GM21723 (cell line): ENCODE results near the gene ZNF222.

Experiments
- ATAC-seq: cut with Tn5 transposase; IDR thresholded peaks from one replicate; pipeline ENCODE4 v1.9.1; 2021; ENCODE audit warnings: mild to moderate bottlenecking, moderate library complexity; ENCODE audit not compliant: unreplicated experiment

The ZNF222 gene

DNA sequence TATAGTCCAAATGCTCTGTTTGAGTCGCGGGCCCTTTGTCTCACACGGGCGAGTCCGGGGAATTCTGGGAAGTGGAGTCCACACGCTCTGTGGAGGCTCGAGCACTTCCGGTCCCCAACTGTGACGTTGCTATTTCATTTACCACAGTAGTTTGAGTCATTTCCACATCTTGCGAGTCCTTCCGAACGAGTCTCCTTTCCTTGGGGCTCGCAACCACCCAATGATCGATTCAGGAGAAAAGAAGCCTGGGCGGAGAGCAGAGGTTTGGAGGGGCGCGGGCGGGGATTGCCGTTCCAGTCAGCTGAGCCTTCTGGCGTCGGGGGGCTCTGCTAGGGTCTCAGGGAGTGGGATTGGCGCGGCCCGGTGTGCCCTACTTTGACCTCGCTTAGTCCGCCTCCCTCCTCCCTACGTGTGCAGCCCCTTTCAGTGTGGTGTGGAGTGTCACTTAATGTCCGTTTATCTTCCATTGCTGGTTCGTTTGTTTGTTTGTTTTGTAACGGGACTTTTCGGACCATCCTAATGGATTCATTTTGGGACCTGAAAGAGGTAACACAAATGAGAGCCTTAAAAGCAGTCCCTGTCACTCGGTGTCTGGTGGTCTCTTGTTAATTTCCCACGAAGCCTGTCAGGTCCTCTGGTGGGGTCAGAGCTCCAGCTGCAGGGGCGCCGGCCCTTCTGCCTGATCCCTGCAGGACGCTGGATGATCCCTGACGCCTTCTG is at the start of gene ZNF222:
Gene ZNF222 (plus strand): TSS at position 163 of the 720 bp plus-strand sequence. CDS start 58 bp downstream, at position 221.
- ATAC-seq, result peak; percentile 96

DNA sequence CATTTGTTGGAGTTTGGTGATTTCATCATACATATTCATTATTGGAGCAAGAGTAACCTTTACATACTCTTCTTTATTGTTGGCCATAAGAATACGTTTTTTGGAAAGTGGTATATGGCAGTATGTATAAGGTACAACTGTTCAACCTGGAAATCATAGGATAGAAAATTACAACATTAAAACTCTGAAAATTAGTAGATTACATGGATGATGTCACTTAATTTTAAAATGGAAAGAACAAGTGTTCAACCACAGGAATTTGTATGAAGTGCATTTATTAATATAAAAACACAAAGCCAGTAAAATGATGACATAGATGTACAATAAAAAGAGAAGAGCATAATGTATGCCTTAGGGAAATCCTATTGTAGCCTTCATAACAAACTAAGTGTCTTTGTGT is 48.4 kb upstream of the ZNF222 start:
- no peak for ATAC-seq

DNA sequence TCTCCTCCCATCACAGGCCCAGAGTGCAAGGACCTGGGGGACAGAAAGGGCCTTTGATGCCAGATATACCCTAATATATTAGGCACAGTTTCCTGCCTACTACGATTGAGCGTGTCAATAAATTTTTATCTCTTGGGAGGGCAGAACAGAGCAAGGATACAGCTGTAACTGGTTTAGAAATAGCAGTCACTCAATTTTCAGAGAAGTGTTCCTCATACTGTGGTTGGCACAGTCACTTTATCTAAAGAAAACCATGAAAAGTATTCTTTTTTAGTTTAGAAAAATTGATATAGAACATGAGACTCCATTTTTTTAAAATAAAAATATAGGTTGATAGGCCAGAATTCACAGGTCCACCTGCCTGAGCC is 41.7 kb upstream of the ZNF222 start:
- no peak for ATAC-seq

DNA sequence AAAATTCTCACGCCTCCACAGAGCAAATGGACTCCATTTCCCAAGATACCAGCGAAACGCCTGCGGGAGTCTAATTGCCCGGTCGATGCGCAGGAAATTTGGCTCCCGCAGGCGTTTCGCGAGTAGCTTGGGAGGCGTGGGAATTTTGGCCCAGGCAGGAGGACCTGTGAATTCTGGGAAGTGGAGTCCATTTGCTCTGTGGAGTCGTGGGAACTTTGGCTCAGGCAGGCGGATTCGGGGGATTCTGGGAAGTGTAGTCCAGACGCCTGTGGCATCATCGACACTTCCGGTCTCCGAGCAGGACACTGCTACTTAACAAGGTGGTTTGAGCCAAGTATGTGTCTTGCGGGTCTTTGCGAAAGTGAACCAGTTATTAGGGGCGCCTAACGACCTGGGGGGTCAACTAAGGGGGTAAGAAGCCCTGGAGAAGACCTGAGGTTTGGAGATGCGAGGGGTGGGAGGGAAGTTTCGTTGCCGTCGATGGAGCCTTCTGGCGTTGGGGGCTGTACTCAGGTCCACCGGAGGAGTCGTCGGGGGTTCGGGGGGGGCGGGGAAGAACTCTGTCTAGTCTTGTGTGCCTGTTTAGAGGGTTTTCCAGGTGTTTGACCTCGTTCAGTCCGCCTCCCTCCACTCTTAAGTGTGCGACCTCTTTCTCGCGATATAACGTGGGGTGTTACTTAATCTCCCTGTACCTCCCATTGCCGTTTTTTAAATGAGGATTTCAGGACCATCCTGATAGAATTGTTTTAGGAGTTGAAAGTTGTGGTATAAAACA is 41.1 kb upstream of the ZNF222 start, which contains the start of gene ZNF155:
Gene ZNF155 (plus strand): TSS at position 277 of the 775 bp plus-strand sequence. CDS start 4,356 bp downstream, outside the sequence.
- ATAC-seq, result peak; percentile 84

DNA sequence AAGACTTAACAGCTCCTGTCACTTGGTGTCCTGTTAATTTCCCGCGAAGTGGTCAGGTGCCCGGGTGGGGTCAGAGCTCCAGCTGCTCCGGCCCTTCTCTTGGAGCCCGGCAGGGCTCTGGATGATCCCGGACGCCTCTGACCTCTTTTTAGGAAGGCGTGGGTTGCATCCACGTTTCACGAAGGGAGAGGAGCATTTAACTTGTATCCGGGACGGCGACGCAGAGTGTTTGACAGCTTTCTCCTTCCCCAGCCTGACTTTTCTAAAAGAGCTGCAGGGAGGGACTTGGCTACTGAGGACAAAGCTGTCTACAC is 40.5 kb upstream of the ZNF222 start:
- ATAC-seq, result no peak

DNA sequence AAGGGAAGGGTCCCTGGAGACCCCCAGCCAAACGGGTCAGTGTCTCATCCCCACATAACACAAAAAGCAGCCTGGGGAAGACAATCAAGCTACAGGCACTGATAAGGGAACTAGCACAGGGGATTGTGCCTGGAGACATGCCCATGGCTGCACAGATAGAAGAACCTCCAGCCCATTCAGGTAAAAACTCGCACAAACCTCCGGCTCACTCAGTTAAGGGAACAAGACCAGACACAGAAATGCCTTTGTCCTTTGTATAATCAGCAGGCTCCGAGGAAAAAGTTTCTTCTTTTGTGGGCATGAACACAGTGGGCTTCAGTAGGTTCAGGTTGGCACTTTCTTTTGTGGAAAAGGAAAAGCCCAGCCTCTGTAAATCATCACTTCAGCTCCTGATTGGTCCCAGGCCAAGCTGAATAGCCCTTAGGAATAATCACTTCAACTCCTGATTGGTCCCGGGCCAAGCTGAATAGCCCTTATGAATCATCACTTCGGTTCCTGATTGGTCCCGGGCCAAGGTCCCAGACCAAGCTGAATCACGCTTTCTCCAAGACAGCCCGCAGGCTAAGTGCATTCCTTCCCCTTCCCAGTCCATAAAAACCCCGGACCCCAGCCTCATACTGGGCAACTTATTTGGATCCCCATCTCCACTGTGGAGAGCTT is 27.4 kb upstream of the ZNF222 start:
- ATAC-seq, result no peak

DNA sequence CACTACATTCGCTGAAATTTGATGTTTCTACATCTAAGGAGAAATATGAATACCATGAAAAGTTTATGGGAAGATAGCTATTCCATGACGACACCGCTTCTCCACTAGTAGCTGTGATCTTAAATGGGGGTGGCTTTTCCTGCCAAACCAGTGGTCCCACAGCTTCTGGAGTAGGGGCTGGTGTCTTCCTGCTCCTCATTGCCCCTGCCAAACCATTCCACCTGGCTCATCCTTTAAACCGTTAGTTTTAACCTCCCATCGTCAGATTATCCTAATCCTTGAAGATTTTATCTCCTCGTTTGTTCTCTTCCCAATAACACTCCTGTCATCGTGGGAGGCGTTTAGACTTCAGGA is 23.0 kb upstream of the ZNF222 start:
- ATAC-seq, result no peak

DNA sequence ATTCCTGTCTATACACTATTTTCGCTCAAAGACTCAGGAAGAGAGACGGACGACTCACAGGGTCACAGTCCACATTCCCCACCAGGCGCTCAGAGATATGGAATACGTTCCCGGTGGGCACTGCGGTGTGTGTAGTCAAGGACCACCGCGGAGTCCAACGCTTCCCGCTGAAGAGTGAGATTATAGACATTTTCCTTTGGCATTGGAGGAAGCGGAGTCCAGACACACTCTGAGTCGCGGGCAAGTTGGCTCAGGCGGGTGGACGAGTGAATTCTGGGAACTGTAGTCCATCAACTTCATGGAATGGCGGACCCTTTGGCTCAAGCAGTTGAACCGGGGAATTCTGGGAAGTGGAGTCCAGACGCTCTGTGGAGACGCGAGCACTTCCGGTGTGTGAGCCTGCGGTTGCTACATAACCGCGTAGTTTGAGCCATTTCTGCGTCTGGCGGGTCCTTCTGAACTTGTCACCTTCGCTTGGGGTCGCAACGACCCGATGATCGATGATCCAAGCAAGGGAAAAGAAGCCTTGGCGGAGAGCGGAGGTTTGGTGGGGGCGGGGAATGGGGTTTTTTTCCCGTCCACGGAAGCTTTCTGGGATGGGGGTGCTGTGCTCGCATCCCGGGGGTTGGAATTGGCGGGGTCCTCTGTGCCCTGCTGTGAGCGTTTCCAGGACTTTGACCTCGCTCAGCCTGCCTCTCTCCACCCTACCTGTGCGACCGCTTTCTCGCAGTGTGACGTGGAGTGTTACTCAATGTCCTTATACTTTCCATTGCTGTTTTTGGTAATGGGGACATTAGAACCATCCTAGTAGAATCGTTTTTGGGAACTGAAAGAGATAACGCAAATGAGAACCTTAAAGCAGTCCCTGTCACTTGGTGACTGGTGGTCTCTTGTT is 22.4 kb upstream of the ZNF222 start, which contains the start of gene ZNF230:
Gene ZNF230 (plus strand): TSS at position 392 of the 895 bp plus-strand sequence. CDS start 4,122 bp downstream, outside the sequence.
- ATAC-seq, result peak; percentile 92

DNA sequence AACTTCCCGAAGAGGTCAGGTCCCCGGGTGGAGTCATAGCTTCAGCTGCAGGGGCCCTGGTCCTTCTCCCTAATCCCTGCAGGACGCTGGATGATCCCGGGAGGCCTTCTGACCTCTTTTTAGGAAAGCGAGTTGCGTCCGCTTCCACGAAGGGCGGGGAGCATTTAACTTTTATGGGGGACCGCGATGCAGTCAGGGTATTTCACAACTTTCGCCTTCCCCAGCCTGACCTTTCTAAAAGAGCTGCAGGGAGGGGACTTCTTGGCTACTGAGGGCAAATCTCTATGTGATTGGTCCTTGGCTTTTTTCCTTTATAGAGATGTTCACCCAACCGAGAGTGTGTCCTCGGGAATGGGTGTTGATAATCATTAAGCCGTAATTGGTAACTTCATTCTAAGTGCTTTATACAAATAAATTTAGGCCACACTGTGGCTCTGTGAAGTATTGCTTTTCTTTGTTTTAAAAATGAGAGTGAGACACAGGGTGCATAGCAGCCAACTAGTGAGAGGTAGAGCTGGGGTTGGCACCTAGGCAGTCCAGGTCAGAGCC is 21.6 kb upstream of the ZNF222 start:
- ATAC-seq, result peak; percentile 37

DNA sequence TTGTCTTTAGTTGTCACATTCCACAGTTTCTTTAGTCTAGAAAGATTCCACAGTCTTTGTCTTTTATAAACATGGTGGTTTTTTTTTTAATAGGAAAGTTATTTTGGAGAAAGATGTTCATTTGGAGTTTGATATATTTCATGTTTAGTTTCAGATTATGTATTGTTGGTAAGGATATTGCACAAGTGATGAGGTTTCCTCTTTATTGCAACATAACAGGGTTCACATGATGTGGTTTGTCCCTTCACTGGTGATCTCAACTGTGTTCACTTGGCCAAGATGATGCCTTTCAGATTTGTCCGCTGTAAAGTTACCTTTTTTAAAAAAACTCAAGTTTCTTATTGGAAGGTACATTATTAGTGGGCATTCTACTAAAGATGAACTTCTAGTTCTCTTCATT is 19.2 kb upstream of the ZNF222 start:
- ATAC-seq, result no peak

DNA sequence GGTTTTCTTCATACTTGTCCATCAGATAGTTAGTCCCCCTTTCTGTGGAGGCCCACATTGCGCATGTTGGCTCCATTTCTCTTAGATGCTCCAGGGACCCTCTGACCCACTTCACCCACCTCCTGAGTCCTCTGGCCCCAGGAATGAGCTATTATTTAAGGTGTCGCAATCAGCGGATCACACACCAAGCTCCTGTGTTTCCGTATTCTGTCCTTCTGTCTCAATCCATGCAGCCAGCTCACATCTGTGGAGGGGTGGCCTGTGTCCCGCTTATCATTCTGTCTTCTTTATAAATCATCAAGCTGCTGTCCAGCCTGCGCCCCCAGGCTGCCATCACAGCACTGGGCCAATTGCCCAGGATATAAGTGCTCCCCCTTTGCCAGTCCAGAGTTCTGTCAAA is 17.7 kb upstream of the ZNF222 start:
- ATAC-seq, result no peak

DNA sequence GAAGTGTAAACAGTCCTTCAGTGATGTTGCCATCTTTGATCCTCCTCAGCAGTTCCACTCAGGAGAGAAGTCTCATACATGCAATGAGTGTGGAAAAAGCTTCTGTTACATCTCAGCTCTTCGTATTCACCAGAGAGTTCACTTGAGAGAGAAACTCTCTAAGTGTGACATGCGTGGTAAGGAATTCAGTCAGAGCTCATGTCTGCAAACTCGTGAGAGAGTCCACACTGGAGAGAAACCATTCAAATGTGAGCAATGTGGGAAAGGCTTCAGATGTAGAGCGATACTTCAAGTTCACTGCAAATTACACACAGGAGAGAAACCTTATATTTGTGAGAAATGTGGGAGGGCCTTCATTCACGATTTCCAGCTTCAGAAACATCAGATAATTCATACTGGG is 14.7 kb upstream of the ZNF222 start:
- ATAC-seq, result no peak

DNA sequence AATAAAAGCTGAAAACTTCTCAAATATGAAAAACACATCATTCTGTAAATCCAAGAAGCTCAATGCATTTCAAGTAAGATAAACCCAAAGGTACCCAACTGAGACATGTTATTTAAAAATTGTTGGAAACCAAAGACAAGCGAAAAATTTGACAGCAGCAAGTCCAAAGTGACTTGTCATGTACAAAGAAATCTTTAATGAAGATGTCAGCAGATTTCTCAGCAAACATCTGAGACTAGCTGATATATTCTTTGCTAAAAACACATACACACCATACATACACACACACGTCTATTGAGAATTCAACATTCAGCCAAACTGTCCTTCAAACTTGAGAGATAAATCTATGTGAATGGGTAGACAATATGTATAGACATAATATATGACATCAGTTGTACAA is 5.7 kb upstream of the ZNF222 start:
- ATAC-seq, result no peak

DNA sequence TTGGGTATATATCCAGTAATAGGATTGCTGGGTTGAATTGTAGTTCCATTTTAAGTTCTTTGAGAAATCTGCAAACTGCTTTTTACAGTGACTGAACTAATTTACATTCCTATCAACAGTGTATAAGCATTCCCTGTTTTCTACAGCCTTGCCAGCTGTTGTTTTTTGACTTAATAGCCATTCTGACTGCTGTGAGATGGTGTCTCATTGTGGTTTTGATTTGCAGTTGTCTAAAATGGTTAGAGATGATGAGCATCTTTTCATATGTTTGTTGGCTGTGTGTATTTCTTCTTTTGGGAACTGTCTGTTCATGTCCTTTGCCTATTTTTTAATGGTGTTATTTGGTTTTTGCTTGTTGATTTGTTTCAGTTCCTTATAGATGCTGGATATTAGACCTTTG is 4.0 kb upstream of the ZNF222 start:
- ATAC-seq, result no peak

DNA sequence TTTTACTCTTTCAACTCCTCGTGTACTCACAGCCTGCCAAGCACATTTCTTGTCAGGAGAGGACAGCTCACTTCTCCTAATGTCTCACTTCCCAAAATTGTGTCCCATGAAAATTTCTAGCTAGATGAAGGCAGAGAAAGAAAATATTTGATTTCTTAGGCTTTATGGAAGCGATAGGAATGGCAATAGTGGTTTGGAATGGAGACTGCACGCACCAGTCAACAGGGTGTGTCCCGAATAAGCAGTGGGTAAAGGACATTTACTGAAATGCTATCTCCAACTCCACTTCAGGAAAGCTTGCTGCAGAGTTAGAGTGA is 321 bp upstream of the ZNF222 start:
- ATAC-seq, result no peak

DNA sequence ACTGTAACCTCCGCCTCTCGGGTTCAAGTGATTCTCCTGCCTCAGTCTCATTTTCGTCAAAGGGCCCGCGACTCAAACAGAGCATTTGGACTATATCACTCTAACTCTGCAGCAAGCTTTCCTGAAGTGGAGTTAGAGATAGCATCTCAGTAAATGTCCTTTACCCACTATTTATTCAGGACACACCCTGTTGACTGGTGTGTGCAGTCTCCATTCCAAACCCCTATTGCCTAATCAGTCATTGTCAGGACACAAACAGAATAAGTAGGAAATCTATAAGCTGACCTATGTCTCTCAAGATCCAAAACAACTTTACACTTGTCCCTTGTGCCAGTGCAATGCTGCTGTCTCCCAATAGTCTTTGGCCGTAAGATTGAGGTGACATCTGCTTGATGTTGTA is 1.4 kb downstream of the ZNF222 start:
- ATAC-seq, result no peak

DNA sequence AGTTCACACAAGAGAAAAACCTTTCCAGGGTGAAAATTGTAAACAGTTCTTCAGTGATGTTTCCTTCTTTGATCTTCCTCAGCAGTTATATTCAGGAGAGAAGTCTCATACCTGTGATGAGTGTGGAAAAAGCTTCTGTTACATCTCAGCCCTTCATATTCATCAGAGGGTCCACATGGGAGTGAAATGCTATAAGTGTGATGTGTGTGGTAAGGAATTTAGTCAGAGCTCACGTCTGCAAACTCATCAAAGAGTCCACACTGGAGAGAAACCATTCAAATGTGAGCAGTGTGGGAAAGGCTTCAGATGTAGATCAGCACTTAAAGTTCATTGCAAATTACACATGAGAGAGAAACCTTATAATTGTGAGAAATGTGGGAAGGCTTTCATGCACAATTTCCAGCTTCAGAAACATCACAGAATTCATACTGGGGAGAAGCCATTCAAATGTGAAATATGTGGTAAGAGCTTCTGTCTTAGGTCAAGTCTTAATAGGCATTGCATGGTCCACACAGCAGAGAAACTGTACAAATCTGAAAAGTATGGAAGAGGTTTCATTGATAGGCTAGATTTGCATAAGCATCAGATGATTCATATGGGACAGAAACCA is 6.9 kb downstream of the ZNF222 start:
- ATAC-seq, result no peak

DNA sequence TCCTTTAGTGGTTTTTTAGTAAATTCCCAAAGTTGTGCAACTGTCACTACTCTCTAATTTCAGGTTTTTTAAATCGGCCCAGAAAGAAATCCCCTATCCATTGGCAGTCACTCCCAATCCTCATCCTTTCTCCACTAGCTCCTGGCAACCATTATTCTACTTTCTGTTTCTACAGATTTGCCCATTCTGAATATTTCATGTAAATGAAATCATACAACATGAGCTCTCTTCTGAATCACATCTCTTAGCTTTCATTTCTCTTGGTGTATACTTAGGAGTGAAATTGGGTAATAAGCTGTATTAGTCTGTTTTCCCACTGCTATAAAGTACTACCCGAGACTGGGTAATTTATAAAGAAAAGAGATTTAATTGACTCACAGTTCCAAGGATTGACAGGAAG is 17.0 kb downstream of the ZNF222 start:
- no peak for ATAC-seq

DNA sequence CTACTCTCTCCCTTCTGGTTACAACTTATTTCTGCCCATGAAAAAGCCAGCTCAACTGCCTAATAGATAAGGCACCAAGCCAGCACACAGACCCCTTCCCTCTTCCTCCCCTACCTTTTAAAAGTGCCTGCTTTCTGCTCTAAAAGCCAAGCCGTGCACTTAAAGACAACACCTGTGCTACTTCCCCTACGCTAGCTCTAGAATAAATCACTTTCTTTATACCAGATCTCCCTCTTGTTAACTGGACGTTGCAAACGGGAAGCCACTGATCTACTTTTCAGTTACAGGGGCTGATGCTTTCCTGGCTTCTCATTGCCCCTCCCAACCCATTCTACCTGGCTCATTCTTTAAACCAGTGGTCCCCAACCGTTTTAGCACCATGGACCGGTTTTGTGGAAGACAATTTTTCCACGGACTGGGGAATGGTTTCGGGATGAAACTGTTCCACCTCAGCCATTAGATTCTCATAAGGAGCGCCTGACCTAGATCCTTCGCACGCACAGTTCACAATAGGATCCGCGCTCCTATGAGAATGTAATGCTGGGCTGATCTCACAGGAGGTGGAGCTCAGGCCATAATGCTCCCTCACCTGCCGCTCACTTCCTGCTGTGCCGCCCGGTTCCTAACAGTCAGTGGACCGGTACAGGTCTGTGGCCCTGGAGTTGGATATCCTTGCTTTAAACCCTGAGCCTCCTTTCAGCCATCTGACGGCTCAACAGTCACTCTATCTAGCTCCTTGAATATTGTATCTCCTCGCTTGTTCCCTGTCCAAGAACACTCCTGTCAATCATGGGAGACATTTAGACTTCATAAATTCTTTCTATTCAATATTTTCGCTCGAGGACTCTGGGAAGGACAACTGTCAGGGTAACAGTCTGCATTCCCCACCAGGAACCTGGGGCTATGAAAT is 25.8 kb downstream of the ZNF222 start:
- no peak for ATAC-seq
